ENCODE results near the gene UNC13A.

- no peak for TF ChIP-seq EP300 (IDR thresholded peaks at IDR 0.05)
- TF ChIP-seq CTCF (IDR thresholded peaks at IDR 0.05) = no peak
- no peak for TF ChIP-seq POLR2A (IDR thresholded peaks at IDR 0.05)
Measured at GRCh38 chr19:17641181-17641580, 47.0 kb downstream of the UNC13A start.

All from suprapubic skin (tissue), 3 donors.